Measurements from ENCODE around the gene TTC28.

Gene TTC28

GRCh38 chr22:28243539-28243938 lies 436.1 kb downstream of the TTC28 start:
- no peaks in the 10 kb centered on the region for H3K36me3 ChIP-seq (replicated peaks)
- no peak overlapping the region for H3K4me3 ChIP-seq (ENCODE audit: low read depth, low read length)
- peak; percentile 14 for DNase-seq
- TF ChIP-seq CTCF (IDR thresholded peaks at IDR 0.05; ENCODE audit: low read depth, low read length, missing control alignments): no peak
- in situ Hi-C loops (cut with HindIII; ENCODE audit: low pct_ligation_motif_present, low sequenced_read_pairs): no loop called here
- peak overlapping the region; percentile 11 for H3K27ac ChIP-seq
- H3K27me3 ChIP-seq (replicated peaks): no peaks in the 10 kb centered on the region

GRCh38 chr22:28241656-28242290 lies 437.9 kb downstream of the TTC28 start:
- no peaks in the 10 kb centered on the region for H3K36me3 ChIP-seq (replicated peaks)
- in situ Hi-C loops (cut with HindIII; ENCODE audit: low pct_ligation_motif_present, low sequenced_read_pairs): no loop called here
- no peak for DNase-seq
- H3K4me3 ChIP-seq (ENCODE audit: low read depth, low read length): no peak overlapping the region
- TF ChIP-seq CTCF (IDR thresholded peaks at IDR 0.05; ENCODE audit: low read depth, low read length, missing control alignments): no peak
- H3K27me3 ChIP-seq (replicated peaks): no peaks in the 10 kb centered on the region
- H3K27ac ChIP-seq: no peak overlapping the region

- no peak overlapping the region for H3K4me3 ChIP-seq (ENCODE audit: low read depth, low read length)
- in situ Hi-C loops (cut with HindIII; ENCODE audit: low pct_ligation_motif_present, low sequenced_read_pairs): no loop called here
- TF ChIP-seq CTCF (IDR thresholded peaks at IDR 0.05; ENCODE audit: low read depth, low read length, missing control alignments): no peak
- H3K36me3 ChIP-seq (replicated peaks): no peaks in the 10 kb centered on the region
- H3K27me3 ChIP-seq (replicated peaks): no peaks in the 10 kb centered on the region
- no peak overlapping the region for H3K27ac ChIP-seq
- no peak for DNase-seq
Observed at GRCh38 chr22:28239941-28240340, 439.7 kb downstream of the TTC28 start.

- H3K4me3 ChIP-seq (ENCODE audit: low read depth, low read length): no peak overlapping the region
- H3K27ac ChIP-seq: no peak overlapping the region
- H3K27me3 ChIP-seq (replicated peaks): no peaks in the 10 kb centered on the region
- in situ Hi-C loops (cut with HindIII; ENCODE audit: low pct_ligation_motif_present, low sequenced_read_pairs): no loop called here
- no peak for DNase-seq
- no peak for TF ChIP-seq CTCF (IDR thresholded peaks at IDR 0.05; ENCODE audit: low read depth, low read length, missing control alignments)
- H3K36me3 ChIP-seq (replicated peaks): no peaks in the 10 kb centered on the region
Observed at GRCh38 chr22:28237783-28238182, 441.9 kb downstream of the TTC28 start.

- Histone ChIP-seq H3K27me3 (replicated peaks) (no peaks in the 10 kb centered on the region), H3K27ac (no peak overlapping the region)
Observed at GRCh38 chr22:28237112-28237511, 442.5 kb downstream of the TTC28 start.

More at GRCh38 chr22:28237112-28237511, 442.5 kb downstream of the TTC28 start:
- Histone ChIP-seq H3K4me3 (ENCODE audit: low read depth, low read length) (no peak overlapping the region), H3K36me3 (replicated peaks) (no peaks in the 10 kb centered on the region)
- in situ Hi-C loops (cut with HindIII; ENCODE audit: low pct_ligation_motif_present, low sequenced_read_pairs): no loop called here
- TF ChIP-seq CTCF (IDR thresholded peaks at IDR 0.05; ENCODE audit: low read depth, low read length, missing control alignments): no peak
- peak; percentile 37 for DNase-seq

All from brain microvascular endothelial cell (primary cell).